Mesothelial cell of epicardium (in vitro differentiated cells): ENCODE measurements around the gene DPYD. TPM values are rescaled to one million over a fixed set of nuclear protein-coding genes. Genes with fewer than 3 reads are reported as not detected.

ENCODE experiments used
- DNase-seq, 2 experiments: peaks; one replicate each; pipeline ENCODE4 v3.0.0; 2021; ENCODE audit warnings: low spot score in 2 of 2; ENCODE audit not compliant: unreplicated experiment in 2 of 2
- H3K27ac Mint-ChIP-seq: 2 replicates; pipeline ENCODE4 v1.8.0; 2021; ENCODE audit warnings: mixed read lengths
- H3K27me3 Mint-ChIP-seq: 2 replicates; pipeline ENCODE4 v1.8.0; 2021; ENCODE audit warnings: low read depth, mixed read lengths
- H3K36me3 Mint-ChIP-seq: 2 replicates; pipeline ENCODE4 v1.8.0; 2021; ENCODE audit warnings: mixed read lengths
- H3K4me1 Mint-ChIP-seq: 2 replicates; pipeline ENCODE4 v1.8.0; 2021; ENCODE audit warnings: mixed read lengths
- H3K4me3 Mint-ChIP-seq: 2 replicates; pipeline ENCODE4 v1.8.0; 2021; ENCODE audit warnings: mild to moderate bottlenecking, moderate library complexity, mixed read lengths
- H3K9me3 Mint-ChIP-seq: 2 replicates; pipeline ENCODE4 v1.8.0; 2021; ENCODE audit warnings: mixed read lengths
- total RNA-seq: library from RNA; stranded (reverse); gene quantifications from 3 replicates; pipeline ENCODE4 v1.2.1, GENCODE V29; 2021
- TF ChIP-seq, protein P1 (sequence below): fragments of 200-600 bp; sonication (generic); IDR thresholded peaks from one replicate; pipeline ENCODE4 v1.5.0; 2021; ENCODE audit warnings: antibody characterized with exemption; ENCODE audit not compliant: unreplicated experiment

DPYD gene
- total RNA-seq, 1 donor from 2014 or later: 13.3 TPM

DNA sequence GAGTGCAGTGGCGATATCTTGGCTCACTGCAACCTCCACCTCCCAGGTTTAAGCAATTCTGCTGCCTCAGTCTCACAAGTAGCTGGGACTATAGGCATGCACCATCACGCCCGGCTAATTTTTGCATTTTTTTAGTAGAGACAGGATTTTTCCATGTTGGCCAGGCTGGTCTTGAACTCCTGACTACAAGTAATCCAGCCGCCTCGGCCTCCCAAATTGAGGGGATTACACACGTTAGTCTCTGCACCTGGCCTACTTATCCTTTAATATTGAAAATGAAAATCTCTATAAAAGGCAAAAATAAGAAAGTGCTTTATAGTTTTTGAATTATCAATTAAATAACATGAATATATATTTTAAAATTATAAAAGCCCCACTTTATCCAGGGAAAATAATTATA lies 190.6 kb downstream of the DPYD start:
- no peak overlapping the region for H3K4me3 Mint-ChIP-seq
- no peaks in the 10 kb centered on the region for H3K9me3 Mint-ChIP-seq
- no peaks in the 10 kb centered on the region for H3K36me3 Mint-ChIP-seq
- no peak overlapping the region for H3K27ac Mint-ChIP-seq
- DNase-seq: no peak
- TF ChIP-seq, protein P1, sequence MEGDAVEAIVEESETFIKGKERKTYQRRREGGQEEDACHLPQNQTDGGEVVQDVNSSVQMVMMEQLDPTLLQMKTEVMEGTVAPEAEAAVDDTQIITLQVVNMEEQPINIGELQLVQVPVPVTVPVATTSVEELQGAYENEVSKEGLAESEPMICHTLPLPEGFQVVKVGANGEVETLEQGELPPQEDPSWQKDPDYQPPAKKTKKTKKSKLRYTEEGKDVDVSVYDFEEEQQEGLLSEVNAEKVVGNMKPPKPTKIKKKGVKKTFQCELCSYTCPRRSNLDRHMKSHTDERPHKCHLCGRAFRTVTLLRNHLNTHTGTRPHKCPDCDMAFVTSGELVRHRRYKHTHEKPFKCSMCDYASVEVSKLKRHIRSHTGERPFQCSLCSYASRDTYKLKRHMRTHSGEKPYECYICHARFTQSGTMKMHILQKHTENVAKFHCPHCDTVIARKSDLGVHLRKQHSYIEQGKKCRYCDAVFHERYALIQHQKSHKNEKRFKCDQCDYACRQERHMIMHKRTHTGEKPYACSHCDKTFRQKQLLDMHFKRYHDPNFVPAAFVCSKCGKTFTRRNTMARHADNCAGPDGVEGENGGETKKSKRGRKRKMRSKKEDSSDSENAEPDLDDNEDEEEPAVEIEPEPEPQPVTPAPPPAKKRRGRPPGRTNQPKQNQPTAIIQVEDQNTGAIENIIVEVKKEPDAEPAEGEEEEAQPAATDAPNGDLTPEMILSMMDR: no peak
- H3K4me1 Mint-ChIP-seq: no peaks in the 10 kb centered on the region
- no peaks in the 10 kb centered on the region for H3K27me3 Mint-ChIP-seq

DNA sequence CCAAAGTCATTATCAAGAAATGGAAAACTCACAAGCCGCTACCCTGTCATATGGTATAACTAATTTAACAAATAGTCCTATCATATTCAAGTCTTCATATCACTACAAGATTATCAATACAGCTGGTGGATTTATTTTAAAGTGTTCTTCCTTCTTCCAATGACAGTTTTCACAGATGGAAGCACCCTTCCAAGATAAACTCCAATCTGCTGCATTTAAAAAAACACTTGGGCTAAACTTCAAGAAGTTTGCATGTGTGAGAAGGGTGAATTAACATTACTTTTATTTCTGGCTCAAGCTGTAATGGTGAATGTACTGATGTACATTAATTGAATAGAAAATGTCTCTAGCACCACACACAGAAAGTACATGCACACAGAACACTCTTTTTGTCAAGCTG lies 192.4 kb downstream of the DPYD start:
- Mint-ChIP-seq H3K27ac (no peak overlapping the region), H3K4me3 (no peak overlapping the region), H3K27me3 (no peaks in the 10 kb centered on the region), H3K36me3 (peaks cover 7% of the 10 kb centered on the region), H3K9me3 (peaks cover 14% of the 10 kb centered on the region), H3K4me1 (no peaks in the 10 kb centered on the region)
- DNase-seq: no peak
- TF ChIP-seq, protein P1: no peak

DNA sequence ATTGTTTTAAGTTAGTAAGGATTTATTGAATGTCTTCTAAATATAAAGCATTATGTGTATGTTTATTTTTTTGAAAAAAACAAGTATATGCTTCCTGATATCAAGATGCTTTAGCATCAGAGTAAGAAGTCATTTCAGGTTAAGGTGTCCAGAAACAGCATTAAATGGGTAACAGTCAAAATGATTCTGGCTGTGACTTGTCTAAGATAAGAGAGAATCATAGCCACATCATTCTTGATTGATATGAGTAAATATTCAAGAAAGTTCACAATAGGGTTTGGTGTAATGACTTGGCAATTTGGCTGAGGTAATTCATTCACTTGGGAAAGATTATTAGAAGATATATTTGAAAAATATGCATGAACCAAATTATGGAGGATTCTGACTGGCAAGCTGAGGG lies 193.8 kb downstream of the DPYD start:
- H3K27me3 Mint-ChIP-seq: no peaks in the 10 kb centered on the region
- DNase-seq: no peak
- no peak overlapping the region for H3K27ac Mint-ChIP-seq
- H3K4me1 Mint-ChIP-seq: no peaks in the 10 kb centered on the region
- H3K4me3 Mint-ChIP-seq: no peak overlapping the region
- peaks cover 14% of the 10 kb centered on the region for H3K9me3 Mint-ChIP-seq
- H3K36me3 Mint-ChIP-seq: peaks cover 7% of the 10 kb centered on the region
- TF ChIP-seq, protein P1: no peak

DNA sequence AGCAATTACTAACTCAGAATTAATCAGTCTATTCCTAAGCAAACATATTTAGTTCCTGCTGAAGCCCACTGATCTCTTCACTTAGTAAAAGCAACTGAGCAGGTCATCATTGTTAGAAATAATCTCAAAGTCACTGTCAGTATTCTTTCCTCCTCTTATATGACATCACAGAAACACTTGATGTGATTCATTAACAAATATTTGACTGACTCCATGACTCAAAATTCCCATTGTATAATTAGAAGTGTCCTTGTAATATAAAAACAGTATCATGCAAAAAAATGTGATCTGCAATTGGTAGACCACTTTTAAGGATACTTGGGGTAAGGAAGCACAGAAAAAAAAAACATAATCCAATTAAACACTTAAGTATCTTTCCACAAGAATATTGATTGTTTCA lies 194.4 kb downstream of the DPYD start:
- TF ChIP-seq, protein P1: no peak
- H3K36me3 Mint-ChIP-seq: peaks cover 7% of the 10 kb centered on the region
- no peak overlapping the region for H3K27ac Mint-ChIP-seq
- no peak overlapping the region for H3K4me3 Mint-ChIP-seq
- peaks cover 14% of the 10 kb centered on the region for H3K9me3 Mint-ChIP-seq
- H3K4me1 Mint-ChIP-seq: no peaks in the 10 kb centered on the region
- H3K27me3 Mint-ChIP-seq: no peaks in the 10 kb centered on the region
- DNase-seq: no peak

DNA sequence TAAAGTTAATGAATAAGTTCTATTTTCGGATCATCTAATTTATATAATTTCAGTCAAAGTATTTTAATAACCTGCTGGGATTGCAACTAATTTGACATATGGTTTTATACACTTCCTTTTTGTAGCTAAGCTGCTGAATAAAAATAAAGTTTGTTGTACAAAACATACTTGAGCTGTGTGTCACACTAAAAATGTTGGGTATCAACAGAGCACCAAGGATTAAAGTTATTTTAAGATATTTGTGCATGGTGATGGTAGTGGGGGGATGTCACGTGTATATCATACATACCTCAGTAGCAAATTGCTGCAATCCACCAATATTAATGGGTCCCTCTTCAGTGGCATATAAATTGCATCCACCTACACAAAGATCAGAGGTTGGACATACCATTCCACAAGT lies 199.6 kb downstream of the DPYD start:
- H3K36me3 Mint-ChIP-seq: peaks cover 15% of the 10 kb centered on the region
- no peaks in the 10 kb centered on the region for H3K27me3 Mint-ChIP-seq
- no peak overlapping the region for H3K4me3 Mint-ChIP-seq
- DNase-seq: no peak
- H3K27ac Mint-ChIP-seq: no peak overlapping the region
- H3K9me3 Mint-ChIP-seq: peaks cover 22% of the 10 kb centered on the region
- peaks cover 10% of the 10 kb centered on the region for H3K4me1 Mint-ChIP-seq
- TF ChIP-seq, protein P1: no peak

DNA sequence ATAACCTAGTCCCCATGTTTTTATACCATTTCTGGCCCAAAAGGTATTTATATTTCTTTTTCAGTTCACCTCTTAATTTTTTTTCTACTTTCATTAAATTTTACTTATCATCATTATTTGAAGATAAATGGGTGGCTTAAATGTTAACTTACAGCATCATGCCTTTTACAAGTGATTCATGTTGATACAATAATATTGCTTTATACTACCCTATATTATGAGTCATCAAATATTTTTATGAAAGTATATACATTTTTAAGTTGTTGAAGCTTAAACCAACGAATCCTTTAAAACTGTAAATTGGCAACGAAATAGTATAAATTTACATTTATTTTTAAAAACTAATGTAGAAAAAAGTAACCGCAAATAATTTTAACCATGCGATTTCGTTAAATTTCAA lies 207.9 kb downstream of the DPYD start:
- H3K4me3 Mint-ChIP-seq: no peak overlapping the region
- no peaks in the 10 kb centered on the region for H3K27me3 Mint-ChIP-seq
- TF ChIP-seq, protein P1: no peak
- DNase-seq: no peak
- peaks cover 13% of the 10 kb centered on the region for H3K9me3 Mint-ChIP-seq
- H3K27ac Mint-ChIP-seq: no peak overlapping the region
- H3K36me3 Mint-ChIP-seq: peaks cover 9% of the 10 kb centered on the region
- peaks cover 8% of the 10 kb centered on the region for H3K4me1 Mint-ChIP-seq
